ENCODE measurements around the gene TAOK1.
"Not testable (repeated sequence)": the region's sequence is repeated elsewhere in the genome, so short reads cannot be mapped to it uniquely, and the experiment has no call there.

TAOK1 gene

DNA sequence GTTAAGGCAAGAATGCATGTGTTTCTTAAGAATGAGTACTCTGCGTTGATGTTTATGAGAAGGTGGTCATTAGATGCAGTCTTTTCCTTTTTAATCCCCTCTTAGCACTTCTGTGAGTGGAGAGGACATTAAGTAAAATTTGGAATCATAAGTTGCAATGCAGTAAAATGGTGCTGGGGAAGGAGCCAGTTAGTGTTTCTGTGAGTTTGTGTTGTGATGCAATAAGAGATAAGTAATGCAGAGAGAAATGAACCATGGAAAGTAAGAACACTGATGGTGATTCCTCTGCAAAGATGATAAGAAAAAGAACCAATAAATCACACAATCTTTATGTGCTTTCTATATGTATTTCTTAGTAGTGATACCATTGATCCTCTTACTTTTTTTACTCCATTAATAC is 156.7 kb downstream of the TAOK1 start:
- DNase-seq (ENCODE audit: low read depth) = no peak

DNA sequence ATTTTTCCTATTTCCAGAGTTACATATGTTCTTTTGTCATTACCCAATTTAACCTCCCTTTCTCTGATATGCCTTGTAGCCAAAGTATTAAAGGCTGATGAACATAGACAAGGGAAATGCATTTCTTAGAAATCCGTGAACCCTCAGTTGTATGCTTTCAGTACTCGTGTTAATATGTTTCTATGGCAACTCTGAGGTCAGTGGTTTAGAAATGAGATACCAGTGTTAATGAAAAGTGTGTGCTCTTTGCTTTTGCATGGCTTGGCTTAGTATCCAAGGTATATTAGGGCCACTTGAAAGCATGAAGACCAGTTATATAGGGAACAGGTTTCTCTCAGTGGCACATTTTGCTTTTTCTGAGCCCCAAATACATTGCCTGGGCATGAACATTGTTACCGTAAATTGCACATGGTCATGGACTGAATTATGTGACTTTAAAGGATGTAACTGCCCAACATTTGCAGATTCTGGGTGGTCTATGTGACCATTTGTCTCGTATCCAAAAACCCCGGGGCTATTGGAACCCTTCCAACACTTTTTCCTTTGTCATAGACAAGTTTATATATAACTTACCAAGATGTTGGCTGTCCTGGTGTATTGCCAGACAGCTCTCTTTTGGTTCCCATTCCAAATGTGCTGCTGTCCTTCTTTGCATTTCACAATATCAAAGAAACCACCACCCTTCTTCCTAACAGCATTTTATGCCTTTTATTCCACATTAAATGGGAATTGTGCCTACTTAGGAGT is 159.2 kb downstream of the TAOK1 start:
- DNase-seq (ENCODE audit: low read depth) = no peak

DNA sequence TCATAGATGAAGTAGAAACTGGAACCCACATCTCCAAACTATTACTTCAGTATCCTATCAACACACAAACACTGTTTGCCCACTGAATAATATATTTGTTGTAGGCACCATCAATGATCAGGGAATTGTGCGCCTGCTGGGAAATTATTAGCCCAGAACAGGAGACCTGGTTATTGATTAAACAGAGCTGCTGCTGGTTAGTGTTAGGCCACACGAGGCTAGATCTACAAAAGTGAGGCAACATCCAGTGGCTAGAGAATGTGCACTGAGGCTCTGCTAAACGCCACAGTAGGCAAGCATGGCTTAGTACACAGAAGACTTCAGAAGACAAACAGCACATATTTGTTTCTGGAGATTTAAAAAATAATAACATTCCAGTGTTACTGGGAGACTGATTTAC is 165.7 kb downstream of the TAOK1 start:
- DNase-seq (ENCODE audit: low read depth) = no peak

DNA sequence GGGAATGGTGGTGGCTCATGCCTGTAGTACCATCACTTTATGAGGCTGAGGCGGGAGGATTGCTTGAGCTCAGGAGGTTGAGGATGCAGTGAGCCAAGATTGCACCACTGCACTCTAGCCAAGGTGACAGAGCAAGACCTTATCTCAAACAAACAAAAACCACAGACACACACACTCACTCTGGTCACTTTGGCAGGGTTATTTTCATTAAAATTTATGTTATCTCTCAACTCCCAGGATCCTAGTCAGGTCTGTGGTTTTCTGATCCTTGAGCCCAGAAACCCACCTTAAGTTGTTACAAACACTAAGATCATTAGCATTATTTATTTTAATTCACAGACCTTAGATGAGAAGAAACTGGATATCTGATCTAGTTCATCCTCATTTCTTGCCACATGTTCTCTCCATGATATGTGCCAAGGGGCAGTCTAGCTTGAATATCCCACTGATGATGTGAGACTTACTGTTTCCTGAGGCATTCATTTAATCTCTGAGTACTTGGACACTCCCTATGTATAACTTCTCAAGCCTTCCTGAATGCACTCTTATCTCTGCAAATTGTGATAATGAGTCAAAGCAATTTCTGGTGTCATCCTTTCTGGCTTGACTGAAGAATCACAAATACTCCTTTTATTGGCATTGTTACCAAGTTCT is 167.0 kb downstream of the TAOK1 start:
- no peak for DNase-seq (ENCODE audit: low read depth)

DNA sequence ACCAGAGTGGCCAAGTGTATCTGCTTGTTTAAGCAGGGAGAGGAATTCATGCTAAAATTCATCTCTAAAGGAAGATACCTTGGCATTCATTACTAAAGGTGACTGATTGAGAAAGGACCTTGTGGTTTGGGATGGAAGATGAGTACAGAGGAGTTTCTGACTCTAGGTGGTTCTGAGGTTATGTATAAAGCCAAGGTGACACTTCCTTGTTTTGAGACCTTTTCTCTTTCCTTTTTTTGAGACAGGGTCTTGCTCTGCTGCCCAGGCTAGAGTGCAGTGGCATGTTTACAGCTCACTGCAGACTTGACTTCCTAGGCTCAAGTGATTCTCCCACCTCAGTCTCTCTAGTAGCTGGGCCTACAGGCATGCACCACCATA is 167.6 kb downstream of the TAOK1 start:
- no peak for DNase-seq (ENCODE audit: low read depth)

DNA sequence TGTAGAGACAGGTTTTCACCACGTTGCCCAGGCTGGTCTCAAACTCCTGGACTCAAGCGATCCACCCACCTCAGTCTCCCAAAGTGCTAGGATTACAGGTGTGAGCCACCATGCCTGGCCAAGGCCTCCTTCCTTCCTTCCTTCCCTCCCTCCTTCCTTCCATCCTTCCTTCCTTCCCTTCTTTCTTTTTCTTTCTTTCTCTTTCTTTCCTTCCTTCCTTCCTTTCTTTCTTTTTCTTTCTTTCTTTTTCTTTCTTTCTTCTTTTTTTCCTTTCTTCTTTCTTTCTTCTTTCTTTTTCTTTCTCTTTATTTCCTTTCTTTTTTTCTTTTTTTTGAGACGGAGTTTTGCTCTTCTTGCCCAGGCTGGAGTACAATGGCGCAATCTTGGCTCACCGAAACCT is 168.0 kb downstream of the TAOK1 start:
- not testable (repeated sequence) for DNase-seq (ENCODE audit: low read depth)

DNA sequence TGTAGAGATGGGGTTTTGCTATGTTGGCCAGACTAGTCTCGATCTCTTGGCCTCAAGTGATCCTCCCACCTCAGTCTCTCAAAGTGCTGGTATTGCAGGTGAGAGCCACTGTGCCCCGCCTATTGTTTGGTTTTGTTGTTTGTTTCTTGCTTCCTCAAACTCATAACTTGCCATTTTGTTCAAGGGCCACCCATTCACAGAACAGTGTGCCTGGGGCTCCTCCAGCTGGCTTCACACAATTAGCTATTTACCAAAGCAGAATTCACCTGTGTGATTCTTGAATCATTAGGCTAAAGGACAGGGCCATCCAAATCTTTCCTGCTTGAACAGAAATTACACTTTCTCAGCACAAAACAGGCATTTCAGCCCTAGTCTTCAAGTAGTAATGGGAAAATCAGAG is 169.5 kb downstream of the TAOK1 start:
- DNase-seq (ENCODE audit: low read depth) = no peak

DNA sequence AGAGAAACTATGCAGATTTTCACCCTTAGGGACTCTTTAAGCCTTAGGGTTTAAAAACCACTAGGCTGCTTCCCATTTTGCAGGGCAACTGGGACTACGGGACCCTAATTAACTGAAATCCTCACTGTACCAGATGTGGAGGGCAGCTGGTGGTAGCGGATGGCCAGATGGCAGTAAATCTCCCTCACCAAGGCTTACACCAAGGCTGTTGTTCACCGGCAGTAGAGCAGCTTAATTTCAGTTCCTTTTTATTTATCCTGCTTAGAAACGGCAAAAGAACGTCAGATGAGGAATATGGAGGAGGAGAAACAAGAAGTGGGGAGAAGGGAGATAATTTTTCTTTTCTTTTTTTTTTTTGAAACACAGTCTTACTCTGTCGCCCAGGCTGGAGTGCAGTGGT is 170.2 kb downstream of the TAOK1 start:
- no peak for DNase-seq (ENCODE audit: low read depth)

DNA sequence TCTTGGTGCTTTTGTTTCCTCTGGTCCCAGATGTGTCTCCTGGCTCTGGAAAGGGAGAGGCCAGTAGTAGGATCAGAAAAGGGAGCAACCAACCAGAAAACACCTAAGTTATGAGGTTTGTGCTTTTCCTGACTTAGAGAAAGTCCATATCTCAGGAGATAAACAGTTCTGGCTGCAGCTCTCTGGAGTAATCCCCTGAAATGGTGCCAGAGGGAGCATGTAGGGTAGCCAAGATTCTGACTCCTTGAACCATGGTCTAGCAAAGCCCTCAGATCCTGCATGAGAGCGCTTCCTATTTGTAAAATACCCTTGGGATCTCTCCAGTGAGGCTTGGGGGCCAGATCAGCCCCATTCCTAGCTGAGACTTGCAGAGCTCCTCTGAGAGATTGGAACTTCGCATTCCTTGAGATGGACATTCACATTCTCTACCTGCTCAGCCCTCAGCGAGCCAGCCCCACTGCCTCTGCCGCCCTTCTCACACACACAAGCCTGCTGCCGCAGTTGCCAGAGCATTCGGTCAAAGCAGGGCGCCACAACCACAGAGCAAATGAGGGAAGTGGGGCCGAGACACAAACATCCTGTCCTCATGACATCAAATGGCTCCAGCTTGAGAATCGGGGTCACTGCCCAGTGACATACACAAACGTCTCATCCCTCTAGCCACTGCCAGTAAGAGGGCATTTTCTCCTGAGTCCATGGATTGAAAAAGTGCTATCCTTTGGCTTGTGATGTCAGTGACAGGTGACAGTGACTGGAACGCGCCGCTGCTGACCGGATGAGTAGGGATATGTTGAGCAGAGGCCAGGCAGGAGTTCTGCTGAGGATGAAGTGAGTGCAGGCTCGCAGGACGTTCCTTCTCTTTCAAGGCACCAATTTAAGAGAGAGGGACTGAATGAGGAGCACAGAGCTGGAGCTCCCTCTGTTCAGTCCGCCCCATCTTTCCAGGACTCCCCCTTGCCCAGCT is 171.7 kb downstream of the TAOK1 start:
- DNase-seq (ENCODE audit: low read depth) = no peak

DNA sequence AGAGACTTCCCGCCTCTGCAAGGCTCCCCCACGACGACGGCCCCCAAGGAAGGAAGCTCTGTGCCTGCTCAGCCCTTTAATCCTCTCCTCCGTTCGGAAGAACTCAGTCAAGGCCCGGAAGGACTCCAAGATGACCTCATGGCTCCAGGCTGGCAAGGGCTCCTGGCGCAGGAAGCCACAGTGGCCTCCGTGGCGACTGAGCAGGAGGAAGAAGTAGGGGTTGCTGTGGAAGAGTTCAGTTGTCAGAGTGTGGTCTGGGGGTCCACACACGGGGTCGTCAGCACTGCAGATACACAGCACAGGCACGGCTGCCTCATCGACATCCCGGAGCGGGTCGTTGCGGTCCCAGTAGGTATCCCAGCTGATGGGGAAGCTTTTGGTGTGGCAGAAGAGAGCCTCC is 172.5 kb downstream of the TAOK1 start:
- DNase-seq (ENCODE audit: low read depth) = no peak

DNA sequence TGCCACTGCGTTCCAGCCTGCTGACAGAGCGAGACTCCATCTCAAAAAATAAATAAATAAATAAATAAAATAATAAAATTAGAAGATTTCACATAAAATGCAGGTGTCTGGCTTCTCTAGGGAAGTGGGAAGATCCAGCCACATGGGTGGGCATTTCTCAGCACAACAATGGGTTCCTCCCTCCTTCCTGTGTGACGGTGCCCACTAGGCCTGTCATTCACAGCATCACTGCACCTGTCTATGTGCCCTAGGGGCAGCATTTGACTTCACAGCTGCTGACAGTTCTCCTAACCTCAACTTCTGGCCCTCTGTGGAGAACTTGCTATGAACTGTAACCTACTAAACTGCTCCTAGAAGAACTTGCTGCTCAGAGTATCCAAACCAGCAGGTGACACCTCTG is 173.7 kb downstream of the TAOK1 start:
- no peak for DNase-seq (ENCODE audit: low read depth)

DNA sequence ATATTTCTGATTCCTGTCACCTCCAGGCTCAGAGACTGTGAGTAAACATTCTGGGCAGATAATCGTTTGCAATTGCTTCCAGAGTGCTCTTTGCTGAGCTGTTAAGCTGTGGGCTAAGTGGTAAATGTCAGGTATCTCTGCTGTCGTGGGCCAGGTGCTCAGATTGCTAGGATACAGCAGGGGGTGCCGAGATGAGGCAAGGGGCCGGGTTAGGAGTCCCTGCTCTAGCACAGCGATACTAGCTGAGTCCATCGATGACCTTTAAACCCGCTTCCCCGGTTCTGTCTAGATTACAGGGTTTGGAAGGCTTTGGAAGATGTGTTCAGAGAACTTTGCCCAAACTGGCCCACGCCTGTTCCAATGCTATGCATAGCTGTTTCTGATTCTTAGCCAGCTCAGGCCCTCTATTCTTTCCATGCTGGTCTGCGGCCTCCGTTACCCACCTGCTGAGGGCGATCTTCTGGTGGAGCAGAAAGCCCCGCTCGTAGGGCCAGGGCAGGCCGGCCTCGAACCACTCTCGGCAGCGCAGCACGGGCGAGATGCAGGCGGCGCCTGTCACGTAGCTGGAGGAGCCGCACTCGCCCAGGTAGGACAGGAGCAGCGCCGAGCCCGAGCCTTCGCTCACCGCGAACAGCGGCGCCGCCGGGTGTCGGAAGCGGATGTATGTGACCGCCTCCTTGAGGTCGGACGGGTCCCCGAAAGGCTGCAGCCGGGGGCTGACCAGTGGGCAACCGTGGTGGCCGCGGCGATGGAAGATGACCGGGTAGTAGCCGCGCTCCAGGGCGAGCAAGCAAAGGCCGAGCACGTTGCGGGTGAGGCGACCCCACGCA is 175.7 kb downstream of the TAOK1 start:
- peak; percentile 29 for DNase-seq (ENCODE audit: low read depth)

DNA sequence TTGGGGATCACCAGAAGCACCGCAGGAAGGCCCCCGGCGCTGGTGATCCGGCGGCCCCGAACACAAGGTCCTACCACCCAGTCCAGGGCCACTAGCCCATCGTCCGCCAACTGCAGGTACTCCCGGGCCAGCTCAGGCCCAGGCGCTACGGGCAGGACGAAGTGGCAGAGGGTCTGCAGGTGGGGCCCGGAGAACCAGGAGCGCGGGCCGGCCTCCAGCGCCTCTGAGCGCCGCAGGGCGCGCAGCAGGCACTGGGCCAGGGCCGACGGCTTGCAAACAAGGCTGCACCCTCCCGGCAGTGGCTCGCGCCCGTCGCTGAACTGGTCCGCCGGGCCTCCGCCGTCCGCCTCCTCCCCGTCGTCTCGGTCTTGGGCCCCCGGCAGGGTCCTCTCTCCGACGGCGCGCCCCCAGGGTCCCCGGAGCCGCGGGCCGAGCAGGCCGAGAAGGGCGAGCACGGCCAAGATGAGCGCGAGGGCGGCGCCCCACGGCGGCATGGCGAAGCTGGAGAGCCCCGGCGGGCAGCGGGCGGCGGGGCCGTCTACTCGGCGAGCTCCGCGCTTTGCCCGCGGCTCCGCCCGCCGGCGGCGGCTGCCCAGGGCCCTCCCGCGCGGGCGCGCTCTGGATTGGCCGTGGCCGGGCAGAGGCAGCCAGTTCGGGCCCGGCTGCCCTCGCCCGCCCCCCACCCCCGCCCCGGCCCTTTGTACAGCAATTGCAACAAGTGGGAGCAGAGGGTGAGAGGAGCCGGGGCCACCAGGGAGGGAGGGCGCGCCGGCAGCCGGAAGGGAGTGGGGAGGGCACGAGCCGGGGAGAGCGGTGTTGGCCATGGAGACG is 176.5 kb downstream of the TAOK1 start, which contains the start of gene ABHD15:
TSS of gene ABHD15 (minus strand) at position 565 of the 831 bp plus-strand sequence. CDS start at position 494, 71 bp downstream.
- peak; percentile 48 for DNase-seq (ENCODE audit: low read depth)

DNA sequence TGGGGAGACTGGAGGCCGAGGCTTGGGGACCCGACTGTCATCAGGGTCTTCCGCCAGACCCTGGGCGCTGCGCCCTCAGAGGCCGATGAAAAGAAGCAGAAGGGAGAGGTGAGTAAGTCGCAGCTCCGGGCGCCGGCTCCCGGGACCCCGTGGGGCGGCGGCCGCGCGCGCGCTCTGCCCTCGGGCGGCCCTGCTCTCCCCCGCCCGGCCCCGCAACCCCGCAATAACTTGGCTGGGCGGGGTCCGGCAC is 177.1 kb downstream of the TAOK1 start:
- DNase-seq (ENCODE audit: low read depth) = no peak

DNA sequence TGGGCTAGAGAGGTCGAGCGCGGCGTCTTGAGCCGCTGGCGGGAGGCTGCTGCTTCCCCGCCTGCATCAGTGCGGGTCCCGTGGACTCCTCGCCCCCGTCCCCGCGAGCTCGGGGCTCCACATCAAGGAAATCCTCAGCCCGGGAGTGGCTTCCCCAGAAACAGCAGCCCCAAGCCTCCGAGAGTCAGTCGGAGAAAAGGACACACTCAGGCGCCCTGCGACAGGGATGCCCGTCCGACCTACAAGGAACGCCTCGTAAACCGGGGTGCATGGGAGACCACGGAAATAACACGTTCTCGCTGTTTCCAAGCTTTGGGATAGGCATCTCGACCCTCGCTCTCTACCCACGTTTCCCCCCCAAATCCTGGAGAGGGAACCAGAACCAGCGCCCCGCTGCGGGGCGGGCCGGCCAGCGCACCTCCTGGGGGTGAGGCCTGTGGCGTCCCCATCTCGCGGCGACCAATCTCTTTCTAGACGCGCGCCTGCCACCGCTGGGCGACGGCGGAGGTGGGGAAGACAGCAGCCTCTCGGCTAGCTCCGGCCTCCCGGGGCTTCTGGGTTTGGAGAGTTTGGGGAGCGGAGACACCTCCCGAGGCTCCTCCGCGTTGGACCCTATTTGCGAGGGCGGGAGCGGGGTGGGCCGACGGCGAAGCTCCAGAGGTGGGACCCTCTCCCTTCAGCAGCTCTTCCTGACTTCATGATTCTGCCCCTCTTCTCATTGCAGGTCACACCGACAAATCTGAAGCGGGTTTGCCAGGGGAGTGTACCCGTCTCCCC is 177.6 kb downstream of the TAOK1 start:
- DNase-seq (ENCODE audit: low read depth) = peak; percentile 68

DNA sequence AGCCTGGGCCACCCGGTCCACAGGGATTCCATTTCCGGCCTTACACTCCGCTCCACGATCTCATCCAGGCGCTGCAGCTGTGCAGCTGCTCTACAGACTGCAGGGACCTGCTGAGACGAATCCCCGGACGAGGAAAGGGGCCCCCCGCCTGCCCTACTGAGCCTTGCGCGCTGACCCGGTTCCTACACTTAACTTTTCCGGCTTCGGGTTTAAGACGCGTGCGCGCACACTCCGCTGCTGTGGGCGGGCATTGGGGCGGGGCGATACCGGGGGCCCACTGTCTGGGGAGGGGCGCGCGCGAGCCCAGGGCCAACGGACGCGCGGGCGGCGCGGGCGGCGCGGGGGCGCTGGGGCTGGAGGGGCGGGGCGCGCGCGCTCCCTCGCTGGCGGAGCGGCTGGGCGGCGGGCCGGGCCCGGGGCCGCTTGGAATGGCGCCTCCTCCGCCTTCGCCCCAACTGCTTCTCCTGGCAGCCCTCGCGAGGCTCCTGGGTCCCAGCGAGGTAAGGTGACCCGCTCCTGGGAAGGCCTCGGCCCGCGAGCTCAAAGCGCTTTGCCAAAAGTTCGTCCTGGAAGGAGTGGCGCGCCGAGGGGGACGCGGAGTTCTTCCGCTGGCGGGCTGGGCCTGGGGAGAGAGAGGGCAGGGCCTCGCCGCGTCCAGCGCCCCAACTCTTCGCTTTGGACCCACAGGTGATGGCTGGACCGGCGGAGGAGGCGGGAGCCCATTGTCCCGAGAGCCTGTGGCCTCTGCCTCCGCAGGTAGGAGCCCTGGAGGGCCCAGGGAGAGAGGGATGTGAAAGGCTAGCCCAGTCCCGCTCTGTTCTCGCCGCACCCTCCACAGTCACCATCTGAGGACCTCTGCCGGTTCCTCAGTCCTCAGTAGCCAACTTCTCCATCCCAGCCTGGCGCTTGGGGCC is 178.4 kb downstream of the TAOK1 start, which contains the start of gene TP53I13:
TSS of gene TP53I13 (plus strand) at position 371 of the 914 bp plus-strand sequence. CDS start at position 429, 58 bp downstream.
- DNase-seq (ENCODE audit: low read depth) = peak; percentile 82

DNA sequence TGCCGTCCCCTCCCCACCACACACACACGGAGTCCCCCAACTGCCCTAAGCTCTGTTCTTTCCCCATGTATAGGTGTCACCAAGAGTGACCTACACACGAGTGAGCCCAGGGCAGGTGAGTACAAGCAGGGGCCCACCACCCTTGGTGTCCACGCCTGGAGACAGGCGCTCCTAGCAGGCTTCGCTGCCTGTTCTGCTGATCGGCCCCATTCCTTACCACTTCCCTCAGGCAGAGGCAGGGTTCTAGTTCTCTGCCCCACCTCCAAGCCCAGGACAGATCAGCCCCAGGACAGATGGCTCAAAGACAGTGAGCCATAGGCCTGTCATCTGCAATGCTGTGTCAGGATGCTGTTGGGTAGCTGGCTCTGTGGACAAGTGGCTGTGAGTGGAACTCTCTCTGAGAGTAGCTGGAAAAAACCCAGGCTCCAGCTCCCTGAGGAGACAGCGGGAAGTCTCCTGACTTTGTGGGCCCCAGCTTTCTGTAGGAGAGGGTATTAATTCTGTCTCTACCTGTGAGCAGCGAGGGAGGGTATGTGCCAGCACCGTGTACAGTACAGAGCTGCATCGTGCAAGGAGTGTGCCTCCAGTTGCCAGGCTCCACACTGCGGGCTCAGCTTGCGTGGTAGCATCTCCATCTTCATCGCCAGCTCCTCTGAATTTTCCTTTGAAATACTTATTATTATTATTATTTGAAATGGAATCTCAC is 179.2 kb downstream of the TAOK1 start:
- no peak for DNase-seq (ENCODE audit: low read depth)

DNA sequence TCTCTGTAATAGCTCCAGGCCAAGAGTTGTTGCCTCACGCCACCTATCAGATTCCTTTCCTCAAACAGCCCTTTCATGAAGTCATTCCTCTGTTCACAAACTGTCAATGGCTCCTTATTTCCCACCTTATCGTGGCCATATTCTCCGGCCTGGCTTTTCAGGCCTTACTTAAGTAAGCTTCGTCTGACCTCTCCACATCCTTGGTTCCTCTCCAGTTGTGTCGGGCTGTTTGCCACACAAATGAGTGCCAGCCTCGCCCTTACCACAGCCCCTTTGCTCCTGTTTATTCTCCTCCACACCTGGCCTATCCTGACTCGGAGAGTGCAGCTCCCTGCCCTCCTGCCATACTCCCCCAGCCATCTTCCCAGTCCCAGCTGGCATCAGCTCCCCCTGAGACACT is 180.4 kb downstream of the TAOK1 start:
- DNase-seq (ENCODE audit: low read depth) = no peak

Data from activated T-helper 9 cell treated with anti-CD3 and anti-CD28 coated beads, Interleukin-2, amount 50 U/mL, for 16 hours (primary cell).